ENCODE measurements around the gene CXCL9. TPM values are rescaled to one million over a fixed set of nuclear protein-coding genes. Genes with fewer than 3 reads are reported as not detected.
"Not testable (repeated sequence)": the region's sequence is repeated elsewhere in the genome, so short reads cannot be mapped to it uniquely, and the experiment has no call there.

The CXCL9 gene
- total RNA-seq, 2 experiments from 2014 or later, result 0.23 to 0.33 TPM

- Mint-ChIP-seq H3K4me3 (no peak overlapping the region), H3K27ac (no peak overlapping the region), H3K36me3 (ENCODE audit: low read depth) (no peaks in the 10 kb centered on the region), H3K4me1 (no peaks in the 10 kb centered on the region), H3K9me3 (ENCODE audit: low read depth) (no peaks in the 10 kb centered on the region), H3K27me3 (peaks cover 3% of the 10 kb centered on the region)
- intact Hi-C loops (cut with DNase I, micrococcal nuclease), result no loop called here
- ATAC-seq, result no peak
- CTCF ChIA-PET, result interaction anchor here (0.7 to 3.8 kb wide), 6 partner anchors 56 to 177 kb away, joined by 3 to 55 read pairs (median 20); no protein-coding TSS in a partner anchor
- POLR2A ChIA-PET, result interaction anchor here (0.5 kb wide), 1 partner anchor 398 kb away, joined by 12 read pairs; no protein-coding TSS in a partner anchor
- no peak for DNase-seq
Observed at GRCh38 chr4:75997946-75998345, 9.4 kb downstream of the CXCL9 start.

DNA sequence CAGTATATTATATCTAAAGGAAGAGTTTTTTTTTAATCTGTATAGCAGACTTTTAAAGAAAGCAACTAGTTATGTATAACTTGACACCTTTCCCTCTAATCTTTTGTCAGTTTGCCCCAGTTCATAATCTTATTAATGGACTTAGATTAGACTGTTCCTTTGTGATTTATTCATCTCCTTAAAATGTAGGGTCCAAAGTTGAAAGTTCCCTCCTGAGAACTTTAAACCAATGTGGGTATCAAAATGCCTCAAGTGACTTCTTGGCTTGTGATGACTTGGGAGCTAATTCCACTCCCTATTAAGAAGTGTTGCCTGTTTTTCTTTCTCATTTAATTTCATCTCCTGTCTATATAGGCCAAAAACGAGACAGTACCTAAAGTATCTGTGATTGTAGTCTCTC, 10.2 kb downstream of the CXCL9 start:
- Mint-ChIP-seq H3K9me3 (ENCODE audit: low read depth) (no peaks in the 10 kb centered on the region), H3K27ac (no peak overlapping the region), H3K36me3 (ENCODE audit: low read depth) (no peaks in the 10 kb centered on the region), H3K4me1 (no peaks in the 10 kb centered on the region), H3K4me3 (no peak overlapping the region), H3K27me3 (no peaks in the 10 kb centered on the region)
- ChIA-PET POLR2A (no interaction called here), CTCF (interaction anchor here (0.6 to 3.8 kb wide), 18 partner anchors 28 to 1157 kb away, joined by 3 to 55 read pairs (median 4); partner anchors contain the start of genes CXCL11 and NAAA)
- DNase-seq, result no peak
- no peak for ATAC-seq
- intact Hi-C loops (cut with DNase I, micrococcal nuclease), result no loop called here

DNA sequence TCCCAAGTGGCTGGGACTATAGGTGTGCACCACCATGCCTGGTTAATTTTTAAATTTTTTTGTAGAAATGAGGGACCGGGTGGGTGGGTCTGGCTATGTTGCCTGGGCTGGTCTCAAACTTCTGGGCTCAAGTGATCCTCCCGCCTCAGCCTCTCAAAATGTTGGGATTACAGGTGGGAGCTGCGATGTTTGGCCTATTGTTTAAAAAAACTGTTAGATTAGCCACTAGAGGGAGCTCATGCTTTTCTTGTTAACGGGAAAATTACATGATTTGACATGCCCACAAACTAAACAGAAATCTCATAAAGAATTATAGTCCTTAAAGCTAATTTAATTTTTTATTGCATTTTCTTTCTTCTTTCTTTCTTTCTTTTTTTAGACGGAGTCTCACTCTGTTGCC, 11.6 kb downstream of the CXCL9 start:
- CTCF ChIA-PET, result interaction anchor here (0.7 to 3.8 kb wide), 39 partner anchors 10 to 153 kb away, joined by 3 to 55 read pairs (median 6); partner anchors contain the start of genes ART3, CXCL11 and CXCL9
- ATAC-seq (no peak), DNase-seq (peak; percentile 16)
- intact Hi-C loops (cut with DNase I, micrococcal nuclease), result loop anchor here (1.0 kb wide), 1 partner anchor 72 kb away; no protein-coding TSS in a partner anchor
- Mint-ChIP-seq H3K4me1 (peaks cover 6% of the 10 kb centered on the region), H3K36me3 (ENCODE audit: low read depth) (no peaks in the 10 kb centered on the region), H3K9me3 (ENCODE audit: low read depth) (no peaks in the 10 kb centered on the region), H3K27ac (no peak overlapping the region), H3K27me3 (no peaks in the 10 kb centered on the region), H3K4me3 (no peak overlapping the region)
- POLR2A ChIA-PET, result no interaction called here

GRCh38 chr4:75992462-75992861, 14.8 kb downstream of the CXCL9 start:
- intact Hi-C loops (cut with DNase I, micrococcal nuclease), result no loop called here
- ChIA-PET CTCF (interaction anchor here (0.6 to 4.4 kb wide), 11 partner anchors 12 to 386 kb away, joined by 3 to 24 read pairs (median 4); no protein-coding TSS in a partner anchor), POLR2A (no interaction called here)
- H3K27ac Mint-ChIP-seq, result no peak overlapping the region
- H3K9me3 Mint-ChIP-seq (ENCODE audit: low read depth), result no peaks in the 10 kb centered on the region
- H3K27me3 Mint-ChIP-seq, result no peaks in the 10 kb centered on the region
- DNase-seq, result no peak
- peaks cover 19% of the 10 kb centered on the region for H3K36me3 Mint-ChIP-seq (ENCODE audit: low read depth)
- no peak for ATAC-seq
- no peak overlapping the region for H3K4me3 Mint-ChIP-seq
- H3K4me1 Mint-ChIP-seq, result peaks cover 29% of the 10 kb centered on the region

DNA sequence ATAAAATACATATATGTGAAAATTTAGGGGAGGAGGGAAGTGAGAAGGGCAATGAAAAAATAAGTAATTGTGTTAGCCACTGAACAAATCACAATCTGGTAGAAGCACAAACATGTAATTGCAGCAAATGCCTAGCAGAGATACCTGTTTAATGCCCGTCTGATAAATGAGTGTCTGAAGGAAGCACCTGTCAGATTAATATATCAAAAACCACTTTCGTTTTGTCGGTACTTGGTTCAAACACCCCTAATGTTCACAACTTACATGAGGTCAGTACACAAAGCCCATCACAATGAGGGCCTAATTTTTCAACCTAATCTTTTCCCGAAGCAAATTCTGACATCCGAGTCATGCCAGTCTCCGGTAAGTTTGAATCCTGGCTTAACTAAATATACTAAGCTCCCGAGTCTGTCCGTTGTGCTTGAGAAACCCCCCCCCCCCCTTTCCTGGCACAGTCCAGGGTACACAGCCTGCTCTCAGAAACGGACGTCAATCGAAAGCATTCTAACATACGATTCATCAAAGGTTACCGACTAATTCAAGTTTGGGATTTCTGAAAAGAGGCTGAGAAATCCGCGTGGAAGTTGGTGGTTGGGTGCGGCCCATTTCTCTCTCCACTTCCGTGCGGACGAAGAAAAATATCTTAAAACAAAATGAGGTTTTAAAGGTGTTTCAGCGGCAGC, 17.3 kb downstream of the CXCL9 start:
- no peaks in the 10 kb centered on the region for H3K27me3 Mint-ChIP-seq
- H3K9me3 Mint-ChIP-seq (ENCODE audit: low read depth), result no peaks in the 10 kb centered on the region
- H3K4me3 Mint-ChIP-seq, result peak overlapping the region; percentile 83
- ATAC-seq (no peak), DNase-seq (no peak)
- peak overlapping the region; percentile 88 for H3K27ac Mint-ChIP-seq
- H3K36me3 Mint-ChIP-seq (ENCODE audit: low read depth), result peaks cover 23% of the 10 kb centered on the region
- H3K4me1 Mint-ChIP-seq, result peaks cover 29% of the 10 kb centered on the region
- intact Hi-C loops (cut with DNase I, micrococcal nuclease), result loop anchor here (1.0 to 2.0 kb wide), 5 partner anchors 50 to 317 kb away; partner anchors contain the start of genes G3BP2 (in 1 of the 2), NUP54 (in 1 of the 2) and USO1 (in 1 of the 2)
- CTCF ChIA-PET, result interaction anchor here (1.0 kb wide), 2 partner anchors 52 to 68 kb away, joined by 3 to 4 read pairs; no protein-coding TSS in a partner anchor
- POLR2A ChIA-PET, result interaction anchor here (1.1 kb wide), 1 partner anchor 65 kb away, joined by 4 read pairs; no protein-coding TSS in a partner anchor

DNA sequence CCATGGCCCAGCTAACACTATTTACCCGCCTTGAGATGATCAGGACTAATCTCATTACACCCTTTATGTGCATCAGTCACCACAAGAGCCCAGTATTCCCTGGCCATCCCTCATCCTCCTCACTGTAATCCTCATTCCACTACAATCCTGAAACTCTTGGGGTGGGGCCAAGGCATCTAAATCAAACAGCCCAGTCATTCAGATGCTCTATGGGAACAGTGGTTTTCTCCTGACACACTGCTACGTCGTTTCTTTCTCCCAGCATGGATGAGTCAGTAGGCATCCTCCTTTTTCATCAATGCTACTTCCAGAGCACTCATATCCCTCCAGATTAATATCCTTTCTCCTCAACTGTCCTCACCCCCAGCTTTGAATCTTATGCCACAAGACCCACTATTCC, 22.2 kb downstream of the CXCL9 start:
- no peaks in the 10 kb centered on the region for H3K27me3 Mint-ChIP-seq
- H3K4me1 Mint-ChIP-seq, result peaks cover 22% of the 10 kb centered on the region
- ChIA-PET POLR2A (no interaction called here), CTCF (interaction anchor here (1.0 to 1.2 kb wide), 2 partner anchors 10 to 85 kb away, joined by 3 to 8 read pairs; no protein-coding TSS in a partner anchor)
- intact Hi-C loops (cut with DNase I, micrococcal nuclease), result no loop called here
- peaks cover 49% of the 10 kb centered on the region for H3K36me3 Mint-ChIP-seq (ENCODE audit: low read depth)
- DNase-seq (no peak), ATAC-seq (no peak)
- no peaks in the 10 kb centered on the region for H3K9me3 Mint-ChIP-seq (ENCODE audit: low read depth)
- no peak overlapping the region for H3K27ac Mint-ChIP-seq
- no peak overlapping the region for H3K4me3 Mint-ChIP-seq

DNA sequence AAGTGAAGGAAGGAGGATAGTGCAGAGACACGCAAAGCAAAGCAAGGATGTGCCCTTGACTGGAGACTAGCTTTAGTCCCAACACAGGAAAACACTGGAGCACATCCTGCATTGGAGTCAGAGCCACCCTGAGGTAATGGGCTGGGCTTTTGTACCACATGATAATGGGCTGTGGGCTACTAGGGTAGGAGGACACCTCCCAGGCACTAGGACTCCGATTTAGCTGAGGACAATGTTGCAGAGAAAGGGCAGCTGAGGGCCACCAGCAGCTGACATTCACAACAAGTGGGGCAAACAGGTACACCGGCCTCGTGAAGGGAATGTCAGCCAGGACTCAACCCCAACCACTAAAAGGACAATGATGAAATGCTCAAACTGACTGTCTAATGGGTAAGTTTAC, 26.7 kb downstream of the CXCL9 start:
- Mint-ChIP-seq H3K36me3 (ENCODE audit: low read depth) (peaks cover 47% of the 10 kb centered on the region), H3K27ac (no peak overlapping the region), H3K4me1 (no peaks in the 10 kb centered on the region), H3K9me3 (ENCODE audit: low read depth) (no peaks in the 10 kb centered on the region), H3K4me3 (no peak overlapping the region), H3K27me3 (no peaks in the 10 kb centered on the region)
- CTCF ChIA-PET, result no interaction called here
- POLR2A ChIA-PET, result no interaction called here
- intact Hi-C loops (cut with DNase I, micrococcal nuclease), result no loop called here
- ATAC-seq (no peak), DNase-seq (no peak)

DNA sequence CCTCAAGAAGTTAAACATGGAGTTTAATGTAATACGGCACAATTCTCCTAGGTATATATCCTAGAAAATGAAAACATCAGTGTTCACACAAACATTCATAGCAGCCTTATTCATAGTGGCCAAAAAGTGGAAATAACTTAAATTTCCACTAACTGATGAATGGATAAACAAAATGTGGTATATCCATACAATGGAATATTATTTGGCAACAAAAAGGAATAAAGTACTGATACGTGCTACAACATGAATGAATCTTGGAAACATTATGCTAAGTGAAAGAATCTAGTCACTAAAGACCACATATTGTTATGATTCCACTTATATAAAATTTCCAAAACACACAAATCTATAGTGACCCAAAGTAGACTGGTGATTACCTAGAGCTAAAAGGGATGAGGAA, 31.1 kb downstream of the CXCL9 start:
- Mint-ChIP-seq H3K9me3 (ENCODE audit: low read depth) (no peaks in the 10 kb centered on the region), H3K27me3 (no peaks in the 10 kb centered on the region), H3K4me1 (no peaks in the 10 kb centered on the region), H3K4me3 (no peak overlapping the region), H3K36me3 (ENCODE audit: low read depth) (peaks cover 52% of the 10 kb centered on the region), H3K27ac (no peak overlapping the region)
- ATAC-seq (no peak), DNase-seq (no peak)
- CTCF ChIA-PET, result no interaction called here
- intact Hi-C loops (cut with DNase I, micrococcal nuclease), result no loop called here
- POLR2A ChIA-PET, result no interaction called here

- H3K27me3 Mint-ChIP-seq, result no peaks in the 10 kb centered on the region
- H3K4me1 Mint-ChIP-seq, result no peaks in the 10 kb centered on the region
- no peak overlapping the region for H3K4me3 Mint-ChIP-seq
- no peaks in the 10 kb centered on the region for H3K9me3 Mint-ChIP-seq (ENCODE audit: low read depth)
- intact Hi-C loops (cut with DNase I, micrococcal nuclease), result no loop called here
- H3K36me3 Mint-ChIP-seq (ENCODE audit: low read depth), result peaks cover 60% of the 10 kb centered on the region
- H3K27ac Mint-ChIP-seq, result no peak overlapping the region
- CTCF ChIA-PET, result interaction anchor here (0.6 kb wide), 1 partner anchor 78 kb away, joined by 3 read pairs; no protein-coding TSS in a partner anchor
- POLR2A ChIA-PET, result no interaction called here
- no peak for ATAC-seq
- no peak for DNase-seq
Observed at GRCh38 chr4:75973766-75974165, 33.5 kb downstream of the CXCL9 start.

DNA sequence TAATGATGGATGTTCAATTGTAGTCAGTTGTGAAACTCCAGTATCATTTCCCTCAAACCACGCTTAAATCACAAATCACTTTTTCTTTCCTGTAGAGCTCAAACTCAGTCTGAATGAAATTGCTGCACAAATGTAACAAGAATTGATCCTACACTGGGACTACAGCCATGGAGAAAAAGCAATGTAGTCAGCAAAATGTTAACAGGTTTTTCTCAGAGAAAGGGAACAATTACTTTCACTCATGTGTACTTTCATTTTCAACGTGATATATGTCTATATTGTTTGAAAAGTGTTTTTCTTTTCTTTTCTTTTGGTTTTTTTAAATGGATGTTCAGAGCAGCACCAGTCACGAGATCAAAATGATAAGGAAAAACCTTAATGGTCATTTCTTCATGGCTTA, 39.2 kb downstream of the CXCL9 start:
- H3K27me3 Mint-ChIP-seq, result no peaks in the 10 kb centered on the region
- peaks cover 81% of the 10 kb centered on the region for H3K36me3 Mint-ChIP-seq (ENCODE audit: low read depth)
- no peak overlapping the region for H3K27ac Mint-ChIP-seq
- no peaks in the 10 kb centered on the region for H3K4me1 Mint-ChIP-seq
- intact Hi-C loops (cut with DNase I, micrococcal nuclease), result no loop called here
- ATAC-seq (no peak), DNase-seq (no peak)
- H3K4me3 Mint-ChIP-seq, result no peak overlapping the region
- ChIA-PET POLR2A (no interaction called here), CTCF (interaction anchor here (0.6 kb wide), 1 partner anchor 42 kb away, joined by 3 read pairs; no protein-coding TSS in a partner anchor)
- H3K9me3 Mint-ChIP-seq (ENCODE audit: low read depth), result peaks cover 7% of the 10 kb centered on the region

- Mint-ChIP-seq H3K27ac (no peak overlapping the region), H3K36me3 (ENCODE audit: low read depth) (peaks cover 93% of the 10 kb centered on the region), H3K27me3 (no peaks in the 10 kb centered on the region), H3K9me3 (ENCODE audit: low read depth) (peaks cover 7% of the 10 kb centered on the region), H3K4me3 (no peak overlapping the region), H3K4me1 (no peaks in the 10 kb centered on the region)
- intact Hi-C loops (cut with DNase I, micrococcal nuclease), result no loop called here
- ATAC-seq (no peak), DNase-seq (no peak)
- ChIA-PET POLR2A (no interaction called here), CTCF (no interaction called here)
Observed at GRCh38 chr4:75963558-75963957, 43.8 kb downstream of the CXCL9 start.

GRCh38 chr4:75962072-75962471, 45.2 kb downstream of the CXCL9 start:
- POLR2A ChIA-PET, H3K4me1 Mint-ChIP-seq, CTCF ChIA-PET: not testable (repeated sequence)

More at GRCh38 chr4:75962072-75962471, 45.2 kb downstream of the CXCL9 start:
- ATAC-seq; H3K27me3 Mint-ChIP-seq; H3K4me3 Mint-ChIP-seq; H3K27ac Mint-ChIP-seq; DNase-seq; intact Hi-C loops (cut with DNase I, micrococcal nuclease); H3K9me3 Mint-ChIP-seq (ENCODE audit: low read depth): not testable (repeated sequence)
- peaks cover 93% of the 10 kb centered on the region for H3K36me3 Mint-ChIP-seq (ENCODE audit: low read depth)

Measured in activated CD4-positive, alpha-beta T cell treated with anti-CD3 and anti-CD28 coated beads for 36 hours (primary cell).